ENCODE results near the gene NCOA6. TPM values are rescaled to one million over a fixed set of nuclear protein-coding genes. Genes with fewer than 3 reads are reported as not detected.

Gene NCOA6
- 6.8 and 7.8 TPM in 2 replicates for total RNA-seq

GRCh38 chr20:34825530-34826362 lies at the start of gene NCOA6:
Gene NCOA6 (minus strand): TSS chr20:34825651. CDS start chr20:34782355, 43,296 bp downstream.
- peak; percentile 87 for DNase-seq

DNA sequence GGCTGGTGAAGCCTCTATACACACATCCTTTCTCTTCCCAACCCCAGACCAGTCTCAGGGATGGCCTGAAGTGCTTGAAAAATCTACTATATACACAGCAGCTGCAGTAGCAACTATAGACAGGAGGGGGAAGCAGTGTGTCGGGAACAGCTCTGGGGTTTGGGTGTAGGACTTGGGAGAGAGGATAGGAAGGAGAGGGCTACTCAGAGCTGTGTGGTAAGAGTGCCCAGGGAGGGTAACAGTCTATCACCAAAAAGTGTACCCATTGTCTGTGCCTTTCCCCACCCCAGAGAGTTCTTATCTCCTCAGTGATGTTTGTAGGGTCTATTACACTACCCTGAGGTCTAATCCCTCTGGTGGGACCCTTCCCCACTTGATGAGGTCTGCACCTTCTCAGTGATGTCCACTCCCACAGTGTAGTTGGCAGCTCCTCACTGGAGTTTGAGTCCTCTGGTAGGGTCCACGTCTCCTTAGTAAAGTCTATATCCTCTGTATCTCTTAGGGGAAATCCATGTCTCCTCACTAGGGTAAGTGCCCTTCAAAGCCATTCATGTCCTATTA lies 48.7 kb upstream of the NCOA6 start:
- peak; percentile 93 for DNase-seq

DNA sequence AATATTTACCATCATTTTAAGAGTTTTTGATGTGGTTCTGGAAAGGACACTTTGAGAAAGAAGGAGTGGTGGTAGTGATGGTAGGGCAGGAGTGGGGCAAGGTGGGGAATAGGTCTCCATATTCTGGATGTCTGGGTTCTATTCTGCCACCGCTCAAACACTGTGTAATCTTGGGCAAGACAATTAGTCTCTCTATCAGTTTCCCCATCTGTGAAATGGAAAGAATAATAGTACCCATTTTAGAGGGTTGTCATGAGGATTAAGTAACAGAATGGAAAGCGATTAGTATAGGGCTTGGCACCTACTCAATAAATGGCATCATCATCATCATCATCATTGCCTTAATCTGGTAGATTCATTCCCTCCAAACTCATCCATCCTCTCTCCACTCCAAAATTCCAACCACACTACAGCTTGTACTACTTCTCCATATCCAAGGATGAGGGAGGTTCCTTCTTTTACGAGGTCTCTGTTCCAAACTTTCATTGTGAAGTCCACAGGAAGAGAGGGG lies 48.2 kb upstream of the NCOA6 start:
- DNase-seq = no peak

GRCh38 chr20:34872622-34873224 lies 47.3 kb upstream of the NCOA6 start, which contains the start of gene GGT7:
Gene GGT7 (minus strand): TSS chr20:34872856. CDS start chr20:34872815, 41 bp downstream.
- DNase-seq = peak; percentile 73

DNA sequence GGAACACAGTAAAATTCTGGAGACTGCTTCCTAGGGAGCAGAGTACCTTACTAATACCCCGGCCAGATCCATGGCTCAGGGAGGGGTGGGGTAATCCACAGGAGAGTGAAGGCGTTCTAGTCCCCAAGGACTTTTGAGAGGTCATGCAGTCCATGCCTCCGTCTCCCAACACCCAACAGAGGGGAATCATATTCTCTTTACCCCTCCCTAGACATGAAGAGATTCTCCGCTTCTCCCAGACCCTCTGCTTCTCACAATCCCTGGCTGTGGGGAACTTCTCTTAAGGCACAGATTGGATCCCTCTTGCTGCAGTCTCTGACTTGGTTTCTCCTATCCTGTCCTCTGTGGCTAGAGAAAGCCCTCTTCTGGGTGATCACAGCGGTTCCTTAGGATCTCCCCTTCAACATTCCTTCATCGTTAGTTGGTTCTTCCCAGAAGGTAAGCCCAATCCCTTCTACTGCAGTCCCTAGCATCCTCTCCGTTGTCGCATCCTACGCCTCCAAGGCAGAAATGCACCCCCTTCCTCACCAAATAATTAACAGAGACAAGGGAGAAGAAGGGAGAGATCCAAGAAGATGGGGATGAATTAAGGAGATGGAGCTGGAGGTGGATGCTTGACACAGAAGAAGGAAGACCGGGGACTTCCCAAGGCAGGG lies 46.6 kb upstream of the NCOA6 start:
- no peak for DNase-seq

- DNase-seq = no peak
Observed at GRCh38 chr20:34871320-34871926, 46.0 kb upstream of the NCOA6 start.

DNA sequence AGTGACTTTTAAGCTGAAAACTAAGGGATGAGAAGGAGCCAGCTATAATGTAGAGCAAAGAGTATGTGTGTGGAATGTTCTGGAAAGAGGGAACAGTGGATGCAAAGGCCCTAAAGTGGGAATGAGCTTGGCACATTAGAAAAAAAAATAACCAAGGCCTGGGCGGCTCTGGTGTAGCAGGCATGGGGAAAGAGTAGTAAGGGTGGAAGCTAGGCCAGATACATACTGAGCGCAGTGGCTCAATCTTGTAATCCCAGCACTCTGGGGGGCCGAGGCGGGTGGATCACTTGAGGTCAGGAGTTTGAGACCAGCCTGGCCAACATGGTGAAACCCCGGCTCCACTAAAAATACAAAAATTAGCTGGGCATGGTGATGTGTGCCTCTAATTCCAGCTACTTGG lies 38.8 kb upstream of the NCOA6 start:
- DNase-seq = no peak

GRCh38 chr20:34863421-34863965 lies 38.0 kb upstream of the NCOA6 start:
- no peak for DNase-seq

DNA sequence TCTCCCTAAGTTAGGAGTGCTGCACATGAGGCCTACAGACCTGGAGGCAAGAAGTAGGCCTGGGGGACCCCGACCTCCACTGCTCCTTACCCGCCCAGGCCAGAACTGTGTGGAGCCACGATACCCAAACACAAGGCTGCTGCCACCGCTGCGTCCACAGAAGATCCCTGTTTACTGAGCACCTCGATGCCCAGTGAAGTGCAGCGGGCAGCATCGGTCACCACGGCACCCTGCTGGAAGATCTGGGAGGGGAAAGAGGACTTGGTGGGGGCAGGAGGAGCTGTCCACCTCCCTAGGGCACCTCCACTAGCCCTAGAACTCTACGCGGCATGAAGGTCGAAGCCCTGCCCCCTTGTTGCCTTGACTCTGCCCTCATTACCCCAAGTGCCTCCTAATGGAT lies 37.3 kb upstream of the NCOA6 start:
- no peak for DNase-seq

GRCh38 chr20:34861386-34862084 lies 36.1 kb upstream of the NCOA6 start:
- DNase-seq = no peak

DNA sequence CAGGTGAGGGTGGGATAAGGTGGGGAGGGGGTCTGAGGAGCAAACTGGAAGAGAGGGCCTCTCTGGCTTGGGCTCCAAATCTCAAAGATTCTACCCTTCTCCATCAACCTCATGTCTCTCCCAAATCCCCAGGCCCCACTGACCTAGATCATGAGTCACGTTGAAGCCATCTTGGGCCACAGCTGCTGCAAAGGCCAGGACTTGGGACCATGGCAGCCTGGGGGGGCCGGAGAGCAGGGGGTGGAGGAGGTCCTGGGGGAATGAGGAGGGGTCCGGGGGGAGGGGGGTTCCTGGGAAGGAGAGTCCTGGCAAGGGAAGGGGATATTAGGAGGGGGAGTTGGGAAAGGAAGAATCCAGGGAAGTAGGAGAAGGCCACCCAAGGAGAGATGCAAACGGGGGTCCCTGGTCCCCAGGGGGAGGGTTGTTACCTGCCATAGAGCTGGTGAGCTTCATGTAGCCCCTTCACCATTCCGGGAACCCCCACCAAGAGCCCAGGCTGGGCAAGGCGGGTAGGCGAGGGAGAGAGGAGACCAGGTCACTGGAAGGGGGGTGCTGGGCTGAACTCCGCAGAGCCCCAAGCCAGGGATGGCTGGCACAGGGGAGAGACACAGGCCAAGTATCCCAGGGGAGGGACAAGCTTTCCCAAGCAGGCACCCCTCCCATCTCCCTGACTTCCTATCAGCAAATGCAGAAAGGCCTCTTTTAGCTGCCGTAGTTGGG lies 34.5 kb upstream of the NCOA6 start:
- DNase-seq = no peak

- no peak for DNase-seq
Observed at GRCh38 chr20:34859367-34859766, 33.9 kb upstream of the NCOA6 start.

DNA sequence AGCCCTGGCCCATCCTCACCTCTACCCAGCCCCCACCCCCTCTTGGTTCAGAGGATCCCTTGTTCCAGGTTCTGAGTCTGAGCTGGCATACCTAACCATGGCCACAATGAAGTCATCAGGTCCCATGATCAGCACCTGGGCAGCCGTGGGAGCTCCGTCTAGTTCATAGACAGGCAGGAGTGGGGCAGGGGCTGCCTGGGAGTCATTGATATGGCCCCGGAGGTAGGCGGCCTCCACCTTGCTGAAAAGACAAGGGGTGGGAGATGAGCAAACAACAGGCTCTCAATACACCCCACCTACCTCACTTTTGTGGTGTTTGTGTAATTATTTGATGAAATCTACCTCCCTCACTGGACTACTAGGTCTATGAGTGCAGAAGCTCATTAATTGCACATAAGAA lies 26.8 kb upstream of the NCOA6 start:
- no peak for DNase-seq

- no peak for DNase-seq
Observed at GRCh38 chr20:34850969-34851368, 25.5 kb upstream of the NCOA6 start.

DNA sequence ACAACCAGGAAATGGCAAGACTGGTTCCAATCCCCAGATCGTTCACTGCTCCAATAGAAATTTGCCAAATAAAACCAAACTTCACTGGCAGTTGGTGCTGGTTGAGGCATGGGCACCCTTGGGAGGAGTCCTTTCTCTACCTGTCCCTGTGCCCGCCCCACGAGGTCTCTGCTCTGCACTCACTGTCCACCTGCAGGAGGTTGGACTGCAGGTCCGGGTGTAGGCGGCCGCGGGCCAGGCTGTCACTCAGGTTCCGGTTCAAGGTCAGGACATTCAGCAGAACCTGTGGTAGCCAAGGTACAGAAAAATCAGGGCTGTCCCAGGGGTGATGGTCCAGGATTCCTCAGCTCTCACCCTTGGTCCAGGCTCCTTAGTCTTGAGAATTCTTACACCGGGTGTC lies 24.3 kb upstream of the NCOA6 start:
- DNase-seq = no peak

- no peak for DNase-seq
Observed at GRCh38 chr20:34848597-34848996, 23.1 kb upstream of the NCOA6 start.

DNA sequence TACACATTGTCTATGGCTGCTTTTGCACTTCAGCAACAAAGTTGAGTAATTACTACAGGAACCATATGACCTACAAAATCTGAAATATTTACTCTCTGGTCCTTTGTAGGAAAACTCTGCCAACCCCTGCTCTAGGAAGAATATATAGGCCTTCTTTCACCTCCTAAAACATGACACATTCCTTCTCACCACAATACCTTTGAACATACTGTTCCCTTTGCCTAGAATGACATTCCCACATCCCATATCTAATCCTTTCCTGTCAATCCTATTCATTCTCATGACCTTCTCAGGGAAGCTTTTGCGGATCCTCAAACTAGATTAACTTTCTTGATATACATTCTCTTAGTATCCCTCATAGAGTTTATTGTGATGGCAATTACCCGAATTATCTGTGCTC lies 18.0 kb upstream of the NCOA6 start:
- DNase-seq = no peak

- no peak for DNase-seq
Observed at GRCh38 chr20:34842143-34842542, 16.7 kb upstream of the NCOA6 start.

- peak; percentile 64 for DNase-seq
Observed at GRCh38 chr20:34834459-34834893, 9.0 kb upstream of the NCOA6 start.

GRCh38 chr20:34831936-34832335 lies 6.5 kb upstream of the NCOA6 start:
- DNase-seq = no peak

DNA sequence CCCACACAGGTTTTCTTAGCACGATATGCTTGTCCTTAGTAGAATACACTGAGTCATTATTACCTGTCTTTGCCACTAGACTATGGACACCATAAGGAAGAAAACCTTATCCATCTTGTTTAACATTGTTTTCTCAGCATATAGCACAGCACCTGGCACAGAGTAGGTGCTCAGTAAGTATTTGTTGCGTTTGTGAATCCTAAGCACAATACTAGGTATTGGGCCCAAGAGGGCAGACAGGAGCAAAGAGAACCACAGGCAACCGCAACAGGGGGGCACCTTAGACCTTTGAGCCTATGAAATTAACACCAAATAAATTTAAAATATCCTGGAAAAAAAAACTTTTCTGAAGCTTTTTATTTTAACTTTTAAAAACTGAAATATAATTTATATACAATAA lies 3.7 kb upstream of the NCOA6 start:
- DNase-seq = no peak
